Measurements from ENCODE around the gene KRT7.
A peak's percentile ranks its signal among the peaks of the same experiment; 100 is the strongest.

Gene KRT7

GRCh38 chr12:52232674-52233461, at the start of gene KRT7:
KRT7 (plus strand) TSS chr12:52233243; CDS start chr12:52233297, 54 bp downstream.
- Mint-ChIP-seq H3K9me3 (no peaks in the 10 kb centered on the region), H3K4me1 (ENCODE audit: low read depth) (peaks cover 69% of the 10 kb centered on the region), H3K4me3 (no peak within 1 kb of the TSS), H3K27ac (peak within 1 kb of the TSS; percentile 37), H3K27me3 (peaks cover 63% of the 10 kb centered on the region), H3K36me3 (ENCODE audit: low read depth) (no peaks in the 10 kb centered on the region)
- intact Hi-C loops (cut with micrococcal nuclease): no loop called here

- H3K9me3 Mint-ChIP-seq: no peaks in the 10 kb centered on the region
- no peaks in the 10 kb centered on the region for H3K36me3 Mint-ChIP-seq (ENCODE audit: low read depth)
- intact Hi-C loops (cut with micrococcal nuclease): no loop called here
- H3K27ac Mint-ChIP-seq: no peak overlapping the region
- H3K4me1 Mint-ChIP-seq (ENCODE audit: low read depth): peaks cover 61% of the 10 kb centered on the region
- H3K4me3 Mint-ChIP-seq: no peak overlapping the region
- H3K27me3 Mint-ChIP-seq: peaks cover 4% of the 10 kb centered on the region
Measured at GRCh38 chr12:52183544-52183910, 49.5 kb upstream of the KRT7 start.

GRCh38 chr12:52183971-52184370, 49.1 kb upstream of the KRT7 start:
- Mint-ChIP-seq H3K4me1 (ENCODE audit: low read depth) (peaks cover 65% of the 10 kb centered on the region), H3K36me3 (ENCODE audit: low read depth) (no peaks in the 10 kb centered on the region), H3K9me3 (no peaks in the 10 kb centered on the region), H3K27ac (no peak overlapping the region), H3K4me3 (no peak overlapping the region), H3K27me3 (peaks cover 4% of the 10 kb centered on the region)
- intact Hi-C loops (cut with micrococcal nuclease): no loop called here

- Mint-ChIP-seq H3K4me1 (ENCODE audit: low read depth) (peaks cover 71% of the 10 kb centered on the region), H3K9me3 (no peaks in the 10 kb centered on the region), H3K27ac (no peak overlapping the region), H3K27me3 (peaks cover 4% of the 10 kb centered on the region), H3K4me3 (no peak overlapping the region), H3K36me3 (ENCODE audit: low read depth) (no peaks in the 10 kb centered on the region)
- intact Hi-C loops (cut with micrococcal nuclease): no loop called here
Measured at GRCh38 chr12:52184813-52185212, 48.2 kb upstream of the KRT7 start.

- H3K9me3 Mint-ChIP-seq: no peaks in the 10 kb centered on the region
- peaks cover 75% of the 10 kb centered on the region for H3K4me1 Mint-ChIP-seq (ENCODE audit: low read depth)
- no peaks in the 10 kb centered on the region for H3K36me3 Mint-ChIP-seq (ENCODE audit: low read depth)
- intact Hi-C loops (cut with micrococcal nuclease): no loop called here
- H3K4me3 Mint-ChIP-seq: no peak overlapping the region
- peaks cover 4% of the 10 kb centered on the region for H3K27me3 Mint-ChIP-seq
- no peak overlapping the region for H3K27ac Mint-ChIP-seq
Measured at GRCh38 chr12:52185400-52185967, 47.6 kb upstream of the KRT7 start.

- peaks cover 4% of the 10 kb centered on the region for H3K27me3 Mint-ChIP-seq
- intact Hi-C loops (cut with micrococcal nuclease): no loop called here
- H3K9me3 Mint-ChIP-seq: no peaks in the 10 kb centered on the region
- peak overlapping the region; percentile 62 for H3K27ac Mint-ChIP-seq
- H3K4me1 Mint-ChIP-seq (ENCODE audit: low read depth): peaks cover 83% of the 10 kb centered on the region
- H3K4me3 Mint-ChIP-seq: no peak overlapping the region
- H3K36me3 Mint-ChIP-seq (ENCODE audit: low read depth): no peaks in the 10 kb centered on the region
Measured at GRCh38 chr12:52186118-52186840, 46.8 kb upstream of the KRT7 start.

- Mint-ChIP-seq H3K4me3 (no peak overlapping the region), H3K9me3 (no peaks in the 10 kb centered on the region), H3K27me3 (peaks cover 2% of the 10 kb centered on the region), H3K27ac (peak overlapping the region; percentile 62), H3K4me1 (ENCODE audit: low read depth) (peaks cover 89% of the 10 kb centered on the region), H3K36me3 (ENCODE audit: low read depth) (no peaks in the 10 kb centered on the region)
- intact Hi-C loops (cut with micrococcal nuclease): no loop called here
Measured at GRCh38 chr12:52187206-52187605, 45.8 kb upstream of the KRT7 start.

GRCh38 chr12:52187640-52188039, 45.4 kb upstream of the KRT7 start:
- Mint-ChIP-seq H3K4me1 (ENCODE audit: low read depth) (peaks cover 93% of the 10 kb centered on the region), H3K27ac (no peak overlapping the region), H3K4me3 (no peak overlapping the region), H3K27me3 (peaks cover 3% of the 10 kb centered on the region), H3K9me3 (no peaks in the 10 kb centered on the region), H3K36me3 (ENCODE audit: low read depth) (no peaks in the 10 kb centered on the region)
- intact Hi-C loops (cut with micrococcal nuclease): no loop called here

- Mint-ChIP-seq H3K9me3 (no peaks in the 10 kb centered on the region), H3K27me3 (peaks cover 7% of the 10 kb centered on the region), H3K4me3 (no peak overlapping the region), H3K36me3 (ENCODE audit: low read depth) (no peaks in the 10 kb centered on the region), H3K4me1 (ENCODE audit: low read depth) (peaks cover 96% of the 10 kb centered on the region), H3K27ac (peak overlapping the region; percentile 58)
- intact Hi-C loops (cut with micrococcal nuclease): no loop called here
Measured at GRCh38 chr12:52188658-52189057, 44.4 kb upstream of the KRT7 start.

- peak overlapping the region; percentile 58 for H3K27ac Mint-ChIP-seq
Measured at GRCh38 chr12:52189376-52190174, 43.5 kb upstream of the KRT7 start.

GRCh38 chr12:52190860-52191729, 41.9 kb upstream of the KRT7 start:
- H3K27ac Mint-ChIP-seq: no peak overlapping the region
- no peaks in the 10 kb centered on the region for H3K36me3 Mint-ChIP-seq (ENCODE audit: low read depth)
- H3K9me3 Mint-ChIP-seq: no peaks in the 10 kb centered on the region
- intact Hi-C loops (cut with micrococcal nuclease): no loop called here
- peaks cover 96% of the 10 kb centered on the region for H3K4me1 Mint-ChIP-seq (ENCODE audit: low read depth)
- H3K27me3 Mint-ChIP-seq: peaks cover 7% of the 10 kb centered on the region
- H3K4me3 Mint-ChIP-seq: no peak overlapping the region

More at GRCh38 chr12:52189376-52190174, 43.5 kb upstream of the KRT7 start:
- Mint-ChIP-seq H3K4me3 (no peak overlapping the region), H3K36me3 (ENCODE audit: low read depth) (no peaks in the 10 kb centered on the region), H3K4me1 (ENCODE audit: low read depth) (peaks cover 96% of the 10 kb centered on the region), H3K27me3 (peaks cover 9% of the 10 kb centered on the region), H3K9me3 (no peaks in the 10 kb centered on the region)
- intact Hi-C loops (cut with micrococcal nuclease): no loop called here

GRCh38 chr12:52191841-52192791, 40.9 kb upstream of the KRT7 start, which contains the start of gene KRT80:
KRT80 (minus strand) TSS chr12:52192014; CDS start chr12:52191902, 112 bp downstream.
- peak within 1 kb of the TSS; percentile 67 for H3K27ac Mint-ChIP-seq
- intact Hi-C loops (cut with micrococcal nuclease): no loop called here

More at GRCh38 chr12:52191841-52192791, 40.9 kb upstream of the KRT7 start, which contains the start of gene KRT80:
- Mint-ChIP-seq H3K4me3 (no peak within 1 kb of the TSS), H3K36me3 (ENCODE audit: low read depth) (no peaks in the 10 kb centered on the region), H3K9me3 (no peaks in the 10 kb centered on the region), H3K27me3 (peaks cover 7% of the 10 kb centered on the region), H3K4me1 (ENCODE audit: low read depth) (peaks cover 96% of the 10 kb centered on the region)
